CD14-positive monocyte (primary cell): ENCODE results near the gene PAM. TPM values are rescaled to one million over a fixed set of nuclear protein-coding genes. Genes with fewer than 3 reads are reported as not detected.

Source experiments
- DNase-seq, 3 donors: peaks; one replicate each; pipeline ENCODE4 v3.0.0-alpha.2; 2011 to 2022
- H2AFZ ChIP-seq: 2 replicates; pipeline ENCODE4 v1.6.0; 2012; ENCODE audit warnings: mild to moderate bottlenecking, low read depth, low read length, inconsistent platforms; ENCODE audit not compliant: insufficient read depth, poor library complexity, severe bottlenecking
- H3K27ac ChIP-seq, 2 donors: 1 replicate in 1 of 2; 2 replicates in 1 of 2; pipeline ENCODE4 v1.5.1; 2012 to 2013; ENCODE audit warnings: low read length in 2 of 2, control low read depth in 1 of 2, inconsistent platforms in 1 of 2, low read depth in 1 of 2, mild to moderate bottlenecking in 1 of 2
- H3K27me3 ChIP-seq, 2 donors: one replicate each; pipeline versions ENCODE4 v1.6.0 to v1.6.1; 2011 to 2013; ENCODE audit warnings: low read length in 2 of 2; ENCODE audit not compliant: control insufficient read depth in 2 of 2, insufficient read depth in 2 of 2
- H3K36me3 ChIP-seq, 2 donors: replicated peaks in 1 of 2; 1 replicate in 1 of 2; 2 replicates in 1 of 2; pipeline versions ENCODE4 v1.5.1 to v1.6.1; 2012 to 2013; ENCODE audit warnings: low read length in 2 of 2, control low read depth in 1 of 2, inconsistent platforms in 1 of 2, mild to moderate bottlenecking in 1 of 2; ENCODE audit not compliant: insufficient read depth in 2 of 2, control insufficient read depth in 1 of 2
- H3K4me1 ChIP-seq, 2 donors: 1 replicate in 1 of 2; 2 replicates in 1 of 2; pipeline versions ENCODE4 v1.5.1 to v1.6.1; 2012 to 2013; ENCODE audit warnings: low read length in 2 of 2, control low read depth in 1 of 2, inconsistent platforms in 1 of 2, mild to moderate bottlenecking in 1 of 2, moderate library complexity in 1 of 2; ENCODE audit not compliant: insufficient read depth in 2 of 2, control insufficient read depth in 1 of 2
- H3K4me2 ChIP-seq: replicated peaks from 2 replicates; pipeline ENCODE3; 2012; ENCODE audit warnings: low read length, moderate library complexity, mild to moderate bottlenecking; ENCODE audit not compliant: poor library complexity, severe bottlenecking; ENCODE audit errors: extremely low read depth
- H3K4me3 ChIP-seq, 3 experiments: fragments of 200-600 bp in 1 of 3; sonication (generic) in 1 of 3; replicated peaks in 1 of 3; 1 replicate in 2 of 3; 2 replicates in 1 of 3; pipeline ENCODE4 v1.5.1; 2011 to 2013; ENCODE audit warnings: low read length in 3 of 3, mild to moderate bottlenecking in 3 of 3, control low read depth in 2 of 3, low read depth in 2 of 3, inconsistent platforms in 1 of 3, moderate library complexity in 1 of 3
- H3K79me2 ChIP-seq: 2 replicates; pipeline ENCODE4 v1.6.0; 2012; ENCODE audit warnings: mild to moderate bottlenecking, control low read depth, inconsistent platforms, low read length, moderate library complexity; ENCODE audit not compliant: insufficient read depth
- H3K9ac ChIP-seq: 2 replicates; pipeline ENCODE4 v1.6.0; 2017; ENCODE audit warnings: low read length, mild to moderate bottlenecking; ENCODE audit not compliant: insufficient read depth, poor library complexity, severe bottlenecking
- H3K9me3 ChIP-seq, 2 donors: replicated peaks in 1 of 2; 1 replicate in 1 of 2; 2 replicates in 1 of 2; pipeline versions ENCODE4 v1.5.1 to v1.6.1; 2012 to 2013; ENCODE audit warnings: low read length in 2 of 2, control low read depth in 1 of 2; ENCODE audit not compliant: control insufficient read depth in 1 of 2, insufficient read depth in 1 of 2
- H4K20me1 ChIP-seq: 2 replicates; pipeline ENCODE4 v1.6.0; 2012; ENCODE audit warnings: mild to moderate bottlenecking, low read length, control low read depth, moderate library complexity; ENCODE audit not compliant: insufficient read depth
- H3K27ac Mint-ChIP-seq, 7 donors: one replicate each; pipeline ENCODE4 v1.8.0; 2020; ENCODE audit warnings: mild to moderate bottlenecking in 7 of 7, mixed read lengths in 7 of 7, moderate library complexity in 6 of 7, inconsistent platforms in 2 of 7
- H3K27me3 Mint-ChIP-seq, 3 donors: one replicate each; pipeline ENCODE4 v1.8.0; 2021 to 2022; ENCODE audit warnings: low read depth in 3 of 3, mild to moderate bottlenecking in 3 of 3, mixed read lengths in 3 of 3, moderate library complexity in 3 of 3, inconsistent platforms in 1 of 3
- H3K36me3 Mint-ChIP-seq, 2 donors: one replicate each; pipeline ENCODE4 v1.8.0; 2020; ENCODE audit warnings: mixed read lengths in 2 of 2, inconsistent platforms in 1 of 2, mild to moderate bottlenecking in 1 of 2
- H3K4me1 Mint-ChIP-seq: one replicate; pipeline ENCODE4 v1.8.0; 2020; ENCODE audit warnings: mild to moderate bottlenecking, mixed read lengths
- H3K4me3 Mint-ChIP-seq, 2 donors: one replicate each; pipeline ENCODE4 v1.8.0; 2020; ENCODE audit warnings: mild to moderate bottlenecking in 2 of 2, mixed read lengths in 2 of 2, moderate library complexity in 1 of 2
- H3K9me3 Mint-ChIP-seq, 7 donors: one replicate each; pipeline ENCODE4 v1.8.0; 2020 to 2022; ENCODE audit warnings: mixed read lengths in 7 of 7, mild to moderate bottlenecking in 6 of 7, moderate library complexity in 6 of 7, inconsistent platforms in 2 of 7
- WGBS: methylation state at CpG from one replicate; pipeline ENCODE4 v1.1.5; 2013; ENCODE audit warnings: missing lambda C conversion rate; ENCODE audit not compliant: insufficient coverage; 5-methylcytosine and 5-hydroxymethylcytosine counted together
- intact Hi-C, 2 donors: fragments of 100-400 bp; cut with micrococcal nuclease; formaldehyde crosslinking; loops; one replicate each; pipeline versions ENCODE4 v1.15.0 to v1.15.1; 2023
- polyA plus RNA-seq, 3 donors: library from polyadenylated mRNA; depleted of rRNA in 1 of 3; unstranded in 2 of 3; stranded (reverse) in 1 of 3; fragments of 300-500 nt in 2 of 3; fragments of >200 nt in 1 of 3; fragmentation: Illumina TruSeq in 2 of 3; gene quantifications; 1 replicate in 2 of 3; 2 replicates in 1 of 3; pipeline ENCODE4 v1.2.3, GENCODE V29; 2012 to 2021
- TF ChIP-seq, protein P1 (sequence below): fragments of 200-600 bp; IDR thresholded peaks from one replicate; pipeline ENCODE4 v1.8.0; 2022; ENCODE audit warnings: antibody characterized with exemption, mild to moderate bottlenecking

PAM gene
- polyA plus RNA-seq, 3 donors: 11.8 to 27.4 (median 12.8) TPM

DNA sequence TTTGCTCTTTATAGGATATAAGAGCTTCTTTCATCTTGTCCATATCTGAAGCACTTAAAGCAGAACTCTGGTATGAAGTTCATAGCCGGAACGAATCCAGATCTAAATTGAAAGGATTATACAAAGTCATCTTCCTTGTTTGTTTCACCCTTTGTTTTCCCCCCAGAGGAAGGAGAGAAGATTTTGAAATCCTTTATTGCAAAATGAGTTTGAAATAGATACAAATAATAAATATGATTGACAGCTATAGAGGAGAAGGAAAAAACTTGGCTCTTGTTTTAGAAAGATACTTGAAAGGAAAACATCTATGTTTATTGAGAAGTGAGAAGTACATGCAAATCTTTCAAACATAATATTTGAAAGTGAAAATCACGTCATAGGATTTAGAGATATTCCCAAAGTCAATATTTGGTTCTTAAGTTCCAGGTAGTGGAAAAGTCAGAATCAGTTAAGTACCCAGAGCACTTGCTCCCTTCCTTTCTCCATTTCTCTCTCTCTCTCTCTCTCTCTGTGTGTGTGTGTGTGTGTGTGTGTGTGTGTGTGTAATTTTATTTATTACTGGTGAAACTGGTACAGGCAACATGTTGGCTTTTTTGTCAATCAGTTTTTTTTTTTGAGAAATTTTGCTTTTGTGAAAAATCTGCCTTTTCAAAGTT is 27.2 kb downstream of the PAM start:
- Histone ChIP-seq H3K4me1 (peaks cover 23 to 27% of the 10 kb centered on the region in 2 donors), H3K9me3 (peaks cover 0 to 4% of the 10 kb centered on the region in 2 donors), H4K20me1 (no peaks in the 10 kb centered on the region), H3K36me3 (no peaks in the 10 kb centered on the region), H3K27me3 (no peaks in the 10 kb centered on the region), H3K4me3 (peak overlapping the region in 2 of 3 experiments; percentile 13 to 41), H2AFZ (no peak overlapping the region), H3K79me2 (no peaks in the 10 kb centered on the region), H3K27ac (peak overlapping the region in 1 of 2 donors; percentile 58), H3K4me2 (peak overlapping the region; percentile 61), H3K9ac (no peak overlapping the region)
- Mint-ChIP-seq H3K4me3 (peak overlapping the region; percentile 28 to 75), H3K4me1 (peaks cover 33% of the 10 kb centered on the region), H3K27me3 (peaks cover 0 to 2% (median 0%) of the 10 kb centered on the region in 3 donors), H3K27ac (peak overlapping the region; percentile 68 to 87 (median 83)), H3K9me3 (peaks cover 0 to 6% (median 3%) of the 10 kb centered on the region in 7 donors), H3K36me3 (peaks cover 3 to 7% of the 10 kb centered on the region in 2 donors)
- DNase-seq: peak; percentile 7 to 32 (median 19)
- WGBS: no CpG with 5 or more reads among the region's 3 CpGs
- intact Hi-C loops: no loop called here
- TF ChIP-seq, protein P1, sequence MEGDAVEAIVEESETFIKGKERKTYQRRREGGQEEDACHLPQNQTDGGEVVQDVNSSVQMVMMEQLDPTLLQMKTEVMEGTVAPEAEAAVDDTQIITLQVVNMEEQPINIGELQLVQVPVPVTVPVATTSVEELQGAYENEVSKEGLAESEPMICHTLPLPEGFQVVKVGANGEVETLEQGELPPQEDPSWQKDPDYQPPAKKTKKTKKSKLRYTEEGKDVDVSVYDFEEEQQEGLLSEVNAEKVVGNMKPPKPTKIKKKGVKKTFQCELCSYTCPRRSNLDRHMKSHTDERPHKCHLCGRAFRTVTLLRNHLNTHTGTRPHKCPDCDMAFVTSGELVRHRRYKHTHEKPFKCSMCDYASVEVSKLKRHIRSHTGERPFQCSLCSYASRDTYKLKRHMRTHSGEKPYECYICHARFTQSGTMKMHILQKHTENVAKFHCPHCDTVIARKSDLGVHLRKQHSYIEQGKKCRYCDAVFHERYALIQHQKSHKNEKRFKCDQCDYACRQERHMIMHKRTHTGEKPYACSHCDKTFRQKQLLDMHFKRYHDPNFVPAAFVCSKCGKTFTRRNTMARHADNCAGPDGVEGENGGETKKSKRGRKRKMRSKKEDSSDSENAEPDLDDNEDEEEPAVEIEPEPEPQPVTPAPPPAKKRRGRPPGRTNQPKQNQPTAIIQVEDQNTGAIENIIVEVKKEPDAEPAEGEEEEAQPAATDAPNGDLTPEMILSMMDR: no peak

DNA sequence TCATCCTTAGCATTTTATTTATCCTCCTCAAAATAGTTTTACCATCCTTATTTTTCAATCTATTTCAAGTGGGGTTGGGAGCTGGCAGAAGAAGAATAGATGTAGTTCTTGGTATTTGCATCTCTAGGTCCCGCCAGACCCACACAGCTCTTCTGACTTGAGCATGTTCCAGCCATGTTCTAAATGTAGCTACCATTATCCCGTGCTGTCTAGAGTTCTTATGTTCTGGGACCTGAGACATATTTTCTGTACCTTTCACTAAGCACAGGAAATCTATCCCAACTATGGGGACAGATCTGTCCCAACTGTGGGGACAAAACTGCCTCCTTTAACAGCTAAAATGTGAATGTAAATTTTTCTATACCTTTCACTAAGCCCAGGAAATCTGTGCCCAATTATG is 32.0 kb downstream of the PAM start:
- no peak overlapping the region for H3K27ac Mint-ChIP-seq
- DNase-seq: no peak
- H3K4me1 Mint-ChIP-seq: peaks cover 20% of the 10 kb centered on the region
- peaks cover 0 to 2% (median 1%) of the 10 kb centered on the region in 3 donors for H3K27me3 Mint-ChIP-seq
- no peaks in the 10 kb centered on the region for H3K36me3 ChIP-seq
- no peak overlapping the region for H2AFZ ChIP-seq
- TF ChIP-seq, protein P1: no peak
- no peak overlapping the region for H3K9ac ChIP-seq
- H3K27ac ChIP-seq: no peak overlapping the region
- H3K9me3 Mint-ChIP-seq: peaks cover 0 to 6% (median 3%) of the 10 kb centered on the region in 7 donors
- no peaks in the 10 kb centered on the region for H4K20me1 ChIP-seq
- intact Hi-C loops: no loop called here
- no peaks in the 10 kb centered on the region for H3K27me3 ChIP-seq
- no peak overlapping the region for H3K4me3 ChIP-seq
- H3K9me3 ChIP-seq: peaks cover 0 to 4% of the 10 kb centered on the region in 2 donors
- no peak overlapping the region for H3K4me3 Mint-ChIP-seq
- peaks cover 3 to 7% of the 10 kb centered on the region in 2 donors for H3K36me3 Mint-ChIP-seq
- H3K4me1 ChIP-seq: peaks cover 7 to 11% of the 10 kb centered on the region in 2 donors
- no peak overlapping the region for H3K4me2 ChIP-seq
- WGBS: no CpG with 5 or more reads among the region's 2 CpGs
- H3K79me2 ChIP-seq: no peaks in the 10 kb centered on the region
